ENCODE data around the gene SPTLC3.

- TF ChIP-seq, protein P1, sequence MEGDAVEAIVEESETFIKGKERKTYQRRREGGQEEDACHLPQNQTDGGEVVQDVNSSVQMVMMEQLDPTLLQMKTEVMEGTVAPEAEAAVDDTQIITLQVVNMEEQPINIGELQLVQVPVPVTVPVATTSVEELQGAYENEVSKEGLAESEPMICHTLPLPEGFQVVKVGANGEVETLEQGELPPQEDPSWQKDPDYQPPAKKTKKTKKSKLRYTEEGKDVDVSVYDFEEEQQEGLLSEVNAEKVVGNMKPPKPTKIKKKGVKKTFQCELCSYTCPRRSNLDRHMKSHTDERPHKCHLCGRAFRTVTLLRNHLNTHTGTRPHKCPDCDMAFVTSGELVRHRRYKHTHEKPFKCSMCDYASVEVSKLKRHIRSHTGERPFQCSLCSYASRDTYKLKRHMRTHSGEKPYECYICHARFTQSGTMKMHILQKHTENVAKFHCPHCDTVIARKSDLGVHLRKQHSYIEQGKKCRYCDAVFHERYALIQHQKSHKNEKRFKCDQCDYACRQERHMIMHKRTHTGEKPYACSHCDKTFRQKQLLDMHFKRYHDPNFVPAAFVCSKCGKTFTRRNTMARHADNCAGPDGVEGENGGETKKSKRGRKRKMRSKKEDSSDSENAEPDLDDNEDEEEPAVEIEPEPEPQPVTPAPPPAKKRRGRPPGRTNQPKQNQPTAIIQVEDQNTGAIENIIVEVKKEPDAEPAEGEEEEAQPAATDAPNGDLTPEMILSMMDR (conservative IDR thresholded peaks at IDR 0.05; ENCODE audit: low read length) = no peak
- TF ChIP-seq EZH2phosphoT487 (IDR thresholded peaks at IDR 0.05; ENCODE audit: borderline replicate concordance, low read depth, low read length) = no peak
Measured at GRCh38 chr20:13199279-13199678, 190.5 kb downstream of the SPTLC3 start.
